H1 (cell line): ENCODE data around the gene KCNJ10.

Experiments
- CEBPB ChIP-seq: IDR thresholded peaks from 2 replicates; pipeline ENCODE4 v1.6.1; 2012; ENCODE audit warnings: low read depth, low read length
- CHD2 ChIP-seq: IDR thresholded peaks from 2 replicates; pipeline ENCODE4 v1.6.1; 2012; ENCODE audit warnings: low read length, improper control_type of control experiment
- CTCF ChIP-seq, 3 experiments: IDR thresholded peaks; 1 replicate in 2 of 3; 2 replicates in 1 of 3; pipeline versions ENCODE4 v1.5.1 to v1.6.1; 2011; ENCODE audit warnings: low read length in 3 of 3, mild to moderate bottlenecking in 3 of 3, inconsistent platforms in 2 of 3, low read depth in 1 of 3, moderate library complexity in 1 of 3; ENCODE audit not compliant: insufficient read depth in 1 of 3; ENCODE audit errors: control extremely low read depth in 1 of 3
- EZH2 ChIP-seq: fragments of 200-600 bp; sonication (generic); IDR thresholded peaks from 2 replicates; pipeline ENCODE4 v1.7.1; 2012; ENCODE audit warnings: low read depth, mild to moderate bottlenecking, moderate library complexity, low read length, inconsistent platforms; ENCODE audit not compliant: severe bottlenecking
- FOSL1 ChIP-seq: IDR thresholded peaks from 2 replicates; pipeline ENCODE4 v1.6.1; 2011; ENCODE audit warnings: mild to moderate bottlenecking, low read depth, low read length, moderate library complexity; ENCODE audit not compliant: insufficient read depth
- POLR2A ChIP-seq, 2 experiments: IDR thresholded peaks; 1 replicate in 1 of 2; 2 replicates in 1 of 2; pipeline ENCODE4 v1.6.1; 2011; ENCODE audit warnings: low read depth in 2 of 2, low read length in 2 of 2, mild to moderate bottlenecking in 2 of 2; ENCODE audit errors: control extremely low read depth in 1 of 2
- POLR2AphosphoS5 ChIP-seq: IDR thresholded peaks from 2 replicates; pipeline ENCODE4 v1.6.1; 2011; ENCODE audit warnings: low read depth, low read length
- RAD21 ChIP-seq, 2 experiments: IDR thresholded peaks in 1 of 2; conservative IDR thresholded peaks in 1 of 2; 2 replicates each; pipeline ENCODE4 v1.6.1; 2011; ENCODE audit warnings: low read depth in 2 of 2, low read length in 2 of 2, improper control_type of control experiment in 1 of 2, inconsistent platforms in 1 of 2, mild to moderate bottlenecking in 1 of 2, moderate library complexity in 1 of 2
- SIX5 ChIP-seq: IDR thresholded peaks from 2 replicates; pipeline ENCODE4 v1.6.1; 2011; ENCODE audit warnings: mild to moderate bottlenecking, low read depth, low read length
- USF2 ChIP-seq: IDR thresholded peaks from 2 replicates; pipeline ENCODE4 v1.6.1; 2011; ENCODE audit warnings: low read length, improper control_type of control experiment
- YY1 ChIP-seq: IDR thresholded peaks from 2 replicates; pipeline ENCODE4 v1.6.1; 2011; ENCODE audit warnings: low read depth, mild to moderate bottlenecking, low read length

GRCh38 chr1:160114085-160114484, 44.1 kb upstream of the KCNJ10 start:
- no peak for TF ChIP-seq CTCF (IDR thresholded peaks at IDR 0.05; ENCODE audit: control extremely low read depth in 1 of 3, insufficient read depth in 1 of 3, low read depth in 1 of 3, low read length in 3 of 3)
- no peak for TF ChIP-seq CEBPB
- TF ChIP-seq POLR2AphosphoS5 = no peak
- no peak for TF ChIP-seq SIX5
- TF ChIP-seq EZH2 = no peak
- no peak for TF ChIP-seq RAD21 (IDR thresholded peaks at IDR 0.05 in 1 of 2, conservative IDR thresholded peaks at IDR 0.05 in 1 of 2; ENCODE audit: low read depth in 2 of 2, low read length in 2 of 2)
- TF ChIP-seq FOSL1 = no peak
- no peak for TF ChIP-seq POLR2A (IDR thresholded peaks at IDR 0.05; ENCODE audit: control extremely low read depth in 1 of 2, low read depth in 2 of 2, low read length in 2 of 2)
- no peak for TF ChIP-seq USF2
- TF ChIP-seq CHD2 = no peak
- TF ChIP-seq YY1 = no peak
